ENCODE measurements around the gene PIGBOS1.
"Not testable (repeated sequence)": the region's sequence is repeated elsewhere in the genome, so short reads cannot be mapped to it uniquely, and the experiment has no call there.

Gene PIGBOS1

GRCh38 chr15:55334371-55334770 is 15.4 kb upstream of the PIGBOS1 start:
- Mint-ChIP-seq H3K36me3 (peaks cover 41% of the 10 kb centered on the region), H3K4me3 (no peak overlapping the region), H3K27me3 (no peaks in the 10 kb centered on the region), H3K4me1 (no peaks in the 10 kb centered on the region), H3K9me3 (no peaks in the 10 kb centered on the region), H3K27ac (no peak overlapping the region)
- no peak for ATAC-seq

- Mint-ChIP-seq H3K4me1 (peaks cover 22% of the 10 kb centered on the region), H3K27ac (no peak overlapping the region), H3K36me3 (peaks cover 34% of the 10 kb centered on the region), H3K9me3 (no peaks in the 10 kb centered on the region), H3K4me3 (no peak overlapping the region), H3K27me3 (no peaks in the 10 kb centered on the region)
- no peak for ATAC-seq
Observed at GRCh38 chr15:55327387-55327786, 8.5 kb upstream of the PIGBOS1 start.

- H3K4me1 Mint-ChIP-seq = peaks cover 45% of the 10 kb centered on the region
- H3K27ac Mint-ChIP-seq = peak overlapping the region; percentile 13
Observed at GRCh38 chr15:55322467-55322866, 3.5 kb upstream of the PIGBOS1 start.

GRCh38 chr15:55320963-55321362 is 2.0 kb upstream of the PIGBOS1 start:
- Mint-ChIP-seq H3K27ac (no peak overlapping the region), H3K36me3 (peaks cover 22% of the 10 kb centered on the region), H3K4me1 (peaks cover 59% of the 10 kb centered on the region), H3K9me3 (no peaks in the 10 kb centered on the region), H3K27me3 (no peaks in the 10 kb centered on the region), H3K4me3 (no peak overlapping the region)
- ATAC-seq = no peak

More at GRCh38 chr15:55322467-55322866, 3.5 kb upstream of the PIGBOS1 start:
- H3K4me3 Mint-ChIP-seq = no peak overlapping the region
- no peak for ATAC-seq
- H3K27me3 Mint-ChIP-seq = no peaks in the 10 kb centered on the region
- peaks cover 16% of the 10 kb centered on the region for H3K36me3 Mint-ChIP-seq
- H3K9me3 Mint-ChIP-seq = no peaks in the 10 kb centered on the region

GRCh38 chr15:55320238-55320550 is 1.3 kb upstream of the PIGBOS1 start:
- Mint-ChIP-seq H3K36me3 (peaks cover 22% of the 10 kb centered on the region), H3K4me1 (peaks cover 64% of the 10 kb centered on the region), H3K9me3 (no peaks in the 10 kb centered on the region), H3K27me3 (no peaks in the 10 kb centered on the region), H3K4me3 (peak overlapping the region; percentile 54), H3K27ac (no peak overlapping the region)
- no peak for ATAC-seq

- Mint-ChIP-seq H3K9me3 (no peaks in the 10 kb centered on the region), H3K4me1 (peaks cover 69% of the 10 kb centered on the region), H3K27ac (peak overlapping the region; percentile 100), H3K4me3 (peak overlapping the region; percentile 95), H3K36me3 (peaks cover 21% of the 10 kb centered on the region), H3K27me3 (no peaks in the 10 kb centered on the region)
- no peak for ATAC-seq
Observed at GRCh38 chr15:55319537-55320237, 764 bp upstream of the PIGBOS1 start.

- H3K4me1 Mint-ChIP-seq, H3K9me3 Mint-ChIP-seq, H3K27me3 Mint-ChIP-seq, H3K27ac Mint-ChIP-seq, H3K4me3 Mint-ChIP-seq, ATAC-seq: not testable (repeated sequence)
- H3K36me3 Mint-ChIP-seq = peaks cover 26% of the 10 kb centered on the region
Observed at GRCh38 chr15:55302801-55303200, 16.1 kb downstream of the PIGBOS1 start.

GRCh38 chr15:55297315-55297714 is 21.6 kb downstream of the PIGBOS1 start:
- Mint-ChIP-seq H3K27ac (no peak overlapping the region), H3K9me3 (no peaks in the 10 kb centered on the region), H3K36me3 (no peaks in the 10 kb centered on the region), H3K27me3 (no peaks in the 10 kb centered on the region), H3K4me3 (no peak overlapping the region), H3K4me1 (no peaks in the 10 kb centered on the region)
- no peak for ATAC-seq

GRCh38 chr15:55290528-55291057 is 28.3 kb downstream of the PIGBOS1 start:
- H3K27me3 Mint-ChIP-seq = no peaks in the 10 kb centered on the region
- peak overlapping the region; percentile 72 for H3K27ac Mint-ChIP-seq
- no peaks in the 10 kb centered on the region for H3K9me3 Mint-ChIP-seq
- peaks cover 31% of the 10 kb centered on the region for H3K4me1 Mint-ChIP-seq
- ATAC-seq = peak; percentile 93
- no peaks in the 10 kb centered on the region for H3K36me3 Mint-ChIP-seq
- H3K4me3 Mint-ChIP-seq = peak overlapping the region; percentile 87

GRCh38 chr15:55289746-55290527 is 29.0 kb downstream of the PIGBOS1 start, which contains the start of gene RAB27A:
Gene RAB27A, minus strand, starts transcription at chr15:55289813. Its CDS starts 54,879 bp downstream, at chr15:55234934.
- Mint-ChIP-seq H3K27ac (peak within 1 kb of the TSS; percentile 72), H3K4me3 (peak within 1 kb of the TSS; percentile 87), H3K27me3 (no peaks in the 10 kb centered on the region), H3K9me3 (no peaks in the 10 kb centered on the region), H3K36me3 (no peaks in the 10 kb centered on the region), H3K4me1 (peaks cover 38% of the 10 kb centered on the region)
- peak; percentile 86 for ATAC-seq

- peak; percentile 67 for ATAC-seq
- peaks cover 45% of the 10 kb centered on the region for H3K4me1 Mint-ChIP-seq
- H3K36me3 Mint-ChIP-seq = no peaks in the 10 kb centered on the region
- H3K4me3 Mint-ChIP-seq = peak overlapping the region; percentile 87
- H3K27me3 Mint-ChIP-seq = no peaks in the 10 kb centered on the region
- H3K9me3 Mint-ChIP-seq = no peaks in the 10 kb centered on the region
- H3K27ac Mint-ChIP-seq = peak overlapping the region; percentile 72
Observed at GRCh38 chr15:55289011-55289745, 29.7 kb downstream of the PIGBOS1 start.

GRCh38 chr15:55288006-55288717 is 30.8 kb downstream of the PIGBOS1 start:
- no peak for ATAC-seq
- no peaks in the 10 kb centered on the region for H3K36me3 Mint-ChIP-seq
- no peaks in the 10 kb centered on the region for H3K27me3 Mint-ChIP-seq
- H3K4me1 Mint-ChIP-seq = peaks cover 45% of the 10 kb centered on the region
- no peaks in the 10 kb centered on the region for H3K9me3 Mint-ChIP-seq
- H3K27ac Mint-ChIP-seq = peak overlapping the region; percentile 72
- H3K4me3 Mint-ChIP-seq = peak overlapping the region; percentile 87

GRCh38 chr15:55286442-55287189 is 32.3 kb downstream of the PIGBOS1 start:
- peaks cover 56% of the 10 kb centered on the region for H3K4me1 Mint-ChIP-seq
- not testable (repeated sequence) for H3K27me3 Mint-ChIP-seq, H3K27ac Mint-ChIP-seq, H3K9me3 Mint-ChIP-seq, ATAC-seq, H3K4me3 Mint-ChIP-seq, H3K36me3 Mint-ChIP-seq

GRCh38 chr15:55284426-55284825 is 34.5 kb downstream of the PIGBOS1 start:
- Mint-ChIP-seq H3K9me3 (no peaks in the 10 kb centered on the region), H3K4me3 (no peak overlapping the region), H3K27me3 (no peaks in the 10 kb centered on the region), H3K4me1 (peaks cover 60% of the 10 kb centered on the region), H3K36me3 (no peaks in the 10 kb centered on the region), H3K27ac (no peak overlapping the region)
- ATAC-seq = no peak

Measured in stimulated activated memory B cell treated with anti-CD40 and anti-IgM and Interleukin-4, amounts not matched to agents 10 μg/mL and 1 μg/mL and 100 μg/mL, for 72 hours (primary cell).